PC-3 (cell line): ENCODE measurements around the gene GOLT1A. TPM values are rescaled to one million over a fixed set of nuclear protein-coding genes. Genes with fewer than 3 reads are reported as not detected.

ENCODE experiments used
- ATAC-seq: fragments of 200-7000 bp; cut with Tn5 transposase; 2 replicates; pipeline ENCODE4 v1.9.1; 2020; ENCODE audit warnings: mild to moderate bottlenecking, moderate library complexity
- BruUV-seq: library from RNA; stranded (reverse); fragments of 400-500 nt; replicated peaks from 2 replicates; lab custom pipeline; 2021; lab: Mats Ljungman, UMichigan
- CTCF ChIA-PET: fragments of 300-600 bp; sonication (Branson Sonifier 250); formaldehyde crosslinking; loops from one replicate; lab custom pipeline; 2022; ENCODE audit warnings: antibody characterized with exemption; lab: Charles Lee
- POLR2A ChIA-PET: fragments of 300-600 bp; sonication (Branson Sonifier 250); formaldehyde crosslinking; loops from one replicate; lab custom pipeline; 2022; ENCODE audit warnings: antibody characterized with exemption; ENCODE audit not compliant: unreplicated experiment; lab: Charles Lee
- DNase-seq: peaks from one replicate; pipeline ENCODE4 v3.0.0-alpha.2; 2015
- H2AFZ ChIP-seq: fragments of 300-600 bp; sonication (generic); 2 replicates; pipeline ENCODE4 v1.6.0; 2016; ENCODE audit warnings: antibody characterized with exemption, low read length
- H3F3A ChIP-seq: fragments of 300-600 bp; sonication (generic); one replicate; pipeline ENCODE4 v1.6.0; 2017; ENCODE audit warnings: antibody characterized with exemption, low read length, control low read depth, mild to moderate bottlenecking; ENCODE audit not compliant: unreplicated experiment
- H3K27ac ChIP-seq: fragments of 300-600 bp; sonication (generic); 2 replicates; pipeline ENCODE4 v1.5.1; 2016; ENCODE audit warnings: mild to moderate bottlenecking, low read length
- H3K27me3 ChIP-seq: fragments of 300-600 bp; sonication (generic); 2 replicates; pipeline ENCODE4 v1.6.1; 2016; ENCODE audit warnings: low read length, mixed read lengths
- H3K36me3 ChIP-seq: fragments of 300-600 bp; sonication (generic); 2 replicates; pipeline ENCODE4 v1.6.1; 2016; ENCODE audit warnings: low read depth, mixed run types, low read length, mixed read lengths
- H3K4me1 ChIP-seq: fragments of 300-600 bp; sonication (generic); 2 replicates; pipeline ENCODE4 v1.5.1; 2016; ENCODE audit warnings: low read length; ENCODE audit not compliant: insufficient read depth
- H3K4me2 ChIP-seq: fragments of 300-600 bp; sonication (generic); 2 replicates; pipeline ENCODE4 v1.6.0; 2016; ENCODE audit warnings: low read length
- H3K4me3 ChIP-seq: fragments of 300-600 bp; sonication (generic); 2 replicates; pipeline ENCODE4 v1.5.1; 2016; ENCODE audit warnings: mild to moderate bottlenecking, low read length, mixed read lengths
- H3K79me2 ChIP-seq: fragments of 300-600 bp; sonication (generic); 2 replicates; pipeline ENCODE4 v1.6.1; 2017; ENCODE audit warnings: low read length, mixed read lengths
- H3K9ac ChIP-seq: fragments of 300-600 bp; sonication (generic); 2 replicates; pipeline ENCODE4 v1.6.0; 2016; ENCODE audit warnings: mild to moderate bottlenecking, low read length
- H3K9me2 ChIP-seq: fragments of 300-600 bp; sonication (generic); replicated peaks from 2 replicates; pipeline ENCODE4 v1.6.1; 2016; ENCODE audit warnings: mixed run types, low read length, mixed read lengths
- H3K9me3 ChIP-seq: fragments of 300-600 bp; sonication (generic); 2 replicates; pipeline ENCODE4 v1.6.1; 2016; ENCODE audit warnings: low read length, mixed read lengths
- H4K20me1 ChIP-seq: fragments of 300-600 bp; sonication (generic); 2 replicates; pipeline ENCODE4 v1.6.1; 2016; ENCODE audit warnings: low read length, mixed read lengths
- CTCF ChIP-seq: fragments of 300-600 bp; sonication (generic); conservative IDR thresholded peaks from 2 replicates; pipeline ENCODE4 v1.5.1; 2017; ENCODE audit warnings: antibody characterized with exemption, low read depth, mild to moderate bottlenecking, low read length
- EZH2 ChIP-seq: fragments of 300-600 bp; sonication (generic); IDR thresholded peaks from one replicate; pipeline ENCODE4 v1.6.1; 2017; ENCODE audit warnings: antibody characterized with exemption, mild to moderate bottlenecking, low read length; ENCODE audit not compliant: unreplicated experiment
- EZH2phosphoT487 ChIP-seq: fragments of 300-600 bp; sonication (generic); IDR thresholded peaks from 2 replicates; pipeline ENCODE4 v1.6.1; 2018; ENCODE audit warnings: mild to moderate bottlenecking, antibody characterized with exemption, low read length, borderline replicate concordance
- intact Hi-C: fragments of 100-400 bp; cut with micrococcal nuclease; formaldehyde crosslinking; loops from 2 replicates; pipeline ENCODE4 v1.9.0; 2023
- total RNA-seq: library from RNA; depleted of rRNA; stranded (reverse); fragments of >200 nt; gene quantifications from 2 replicates; pipeline ENCODE4 v1.2.3, GENCODE V29; 2014

Gene GOLT1A
- total RNA-seq, 1 experiment from 2014 or later: 13.3 TPM

DNA sequence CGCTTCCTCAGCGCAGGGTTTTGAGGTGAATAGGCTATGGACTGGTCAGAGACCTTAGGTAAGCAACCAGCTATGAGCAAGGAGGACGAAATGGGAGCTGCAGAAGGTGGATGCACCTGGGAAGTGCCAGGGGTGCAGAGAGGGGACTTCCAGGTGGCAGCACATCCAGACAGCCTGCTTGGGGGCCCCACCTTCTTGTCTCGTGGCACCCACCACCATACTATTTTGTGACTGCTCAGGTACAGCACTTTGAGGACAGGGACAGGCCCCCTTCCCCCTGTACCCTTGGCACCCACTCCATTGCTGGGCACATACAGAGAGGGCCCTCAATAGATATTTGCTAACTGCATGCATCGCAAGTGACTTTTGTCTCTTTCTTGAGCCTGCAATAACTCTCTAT is 16.7 kb downstream of the GOLT1A start:
- no peak overlapping the region for H3K4me2 ChIP-seq
- BruUV-seq: no TSS peak
- no peaks in the 10 kb centered on the region for H3K9me3 ChIP-seq
- H3F3A ChIP-seq: no peaks in the 10 kb centered on the region
- H3K27ac ChIP-seq: no peak overlapping the region
- H3K36me3 ChIP-seq: no peaks in the 10 kb centered on the region
- intact Hi-C loops: no loop called here
- TF ChIP-seq CTCF: no peak
- TF ChIP-seq EZH2phosphoT487: no peak
- TF ChIP-seq EZH2: no peak
- H3K9me2 ChIP-seq: no peaks in the 10 kb centered on the region
- ChIA-PET CTCF (no interaction called here), POLR2A (no interaction called here)
- no peaks in the 10 kb centered on the region for H3K27me3 ChIP-seq
- no peaks in the 10 kb centered on the region for H4K20me1 ChIP-seq
- H2AFZ ChIP-seq: no peak overlapping the region
- H3K4me1 ChIP-seq: peaks cover 30% of the 10 kb centered on the region
- no peak for DNase-seq
- H3K9ac ChIP-seq: no peak overlapping the region
- H3K4me3 ChIP-seq: no peak overlapping the region
- no peaks in the 10 kb centered on the region for H3K79me2 ChIP-seq
- no peak for ATAC-seq

DNA sequence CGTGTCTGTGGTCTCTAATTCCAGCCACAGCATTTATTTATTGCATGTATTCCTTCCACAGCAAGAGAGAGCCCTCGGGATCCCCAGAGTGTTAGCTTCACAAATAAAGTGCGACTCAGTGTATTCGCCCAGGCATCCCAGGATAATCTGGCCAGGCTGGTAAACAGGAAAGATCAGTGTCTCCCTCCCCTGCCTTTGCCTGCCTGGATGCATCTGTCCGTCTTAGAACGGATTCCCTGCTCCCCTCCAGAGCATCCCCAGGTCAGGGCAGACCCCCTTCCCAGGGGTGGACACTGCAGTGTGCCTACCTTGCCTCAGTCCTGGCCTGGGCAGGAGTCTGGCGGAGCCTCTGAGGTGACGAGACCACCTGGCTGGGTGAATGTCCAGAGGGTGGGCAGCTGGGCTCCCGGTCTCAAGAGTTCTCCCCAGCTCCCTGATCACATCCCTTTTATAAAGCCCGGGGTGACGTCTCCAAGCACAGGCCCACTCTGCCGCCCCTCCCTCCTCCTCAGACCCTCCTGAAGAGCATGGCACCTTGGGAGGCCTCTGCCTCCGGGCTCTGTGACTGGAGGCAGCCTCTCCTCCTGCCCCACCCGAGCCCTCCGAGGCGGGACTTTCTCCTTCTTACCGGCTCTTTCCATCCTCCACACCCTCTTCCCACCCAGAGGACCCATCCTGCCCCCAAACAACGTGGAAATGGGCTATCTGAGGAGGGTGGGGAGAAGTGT is 17.6 kb downstream of the GOLT1A start, which contains the start of gene KISS1:
Gene KISS1 (minus strand): TSS at position 424 of the 728 bp plus-strand sequence. CDS start 3,615 bp downstream, outside the sequence.
- H2AFZ ChIP-seq: no peak within 1 kb of the TSS

More for the DNA sequence above, 17.6 kb downstream of the GOLT1A start, which contains the start of gene KISS1:
- DNase-seq: peak; percentile 40
- ChIA-PET POLR2A (no interaction called here), CTCF (interaction anchor here (0.6 kb wide), 1 partner anchor 10 kb away, joined by 3 read pairs; no protein-coding TSS in a partner anchor)
- Histone ChIP-seq H3K9ac (no peak within 1 kb of the TSS), H3K27me3 (no peaks in the 10 kb centered on the region), H3K27ac (no peak within 1 kb of the TSS), H3K4me1 (peaks cover 38% of the 10 kb centered on the region), H3K79me2 (no peaks in the 10 kb centered on the region), H3F3A (no peaks in the 10 kb centered on the region), H3K4me2 (no peak within 1 kb of the TSS), H3K4me3 (no peak within 1 kb of the TSS), H4K20me1 (no peaks in the 10 kb centered on the region), H3K9me3 (no peaks in the 10 kb centered on the region), H3K36me3 (no peaks in the 10 kb centered on the region), H3K9me2 (no peaks in the 10 kb centered on the region)
- no TSS peak for BruUV-seq
- TF ChIP-seq EZH2phosphoT487: no peak
- TF ChIP-seq CTCF: no peak
- no peak for TF ChIP-seq EZH2
- intact Hi-C loops: no loop called here
- no peak for ATAC-seq
